Measurements from ENCODE around the gene CD8B. TPM values are rescaled to one million over a fixed set of nuclear protein-coding genes. Genes with fewer than 3 reads are reported as not detected.

Gene CD8B
- total RNA-seq, 2 donors from 2014 or later: 1.5 to 1.8 TPM

- no peak for DNase-seq
Observed at GRCh38 chr2:86822668-86823345, 38.9 kb downstream of the CD8B start.

GRCh38 chr2:86821842-86822241, 39.8 kb downstream of the CD8B start:
- no peak overlapping the region for H3K9ac ChIP-seq (ENCODE audit: low read depth in 2 of 2, low read length in 2 of 2)
- no peak overlapping the region for H3K27ac ChIP-seq
- no peaks in the 10 kb centered on the region for H3K4me1 ChIP-seq
- no peak overlapping the region for H3K4me3 ChIP-seq
- H3K27me3 ChIP-seq: no peaks in the 10 kb centered on the region
- intact Hi-C loops (cut with DNase I): no loop called here
- DNase-seq: no peak
- no peaks in the 10 kb centered on the region for H3K9me3 ChIP-seq
- TF ChIP-seq CTCF (IDR thresholded peaks at IDR 0.05): no peak
- no peaks in the 10 kb centered on the region for H3K36me3 ChIP-seq

More at GRCh38 chr2:86822668-86823345, 38.9 kb downstream of the CD8B start:
- no peak for TF ChIP-seq CTCF (IDR thresholded peaks at IDR 0.05)
- no peak overlapping the region for H3K4me3 ChIP-seq
- H3K27me3 ChIP-seq: no peaks in the 10 kb centered on the region
- H3K4me1 ChIP-seq: no peaks in the 10 kb centered on the region
- no peak overlapping the region for H3K9ac ChIP-seq (ENCODE audit: low read depth in 2 of 2, low read length in 2 of 2)
- intact Hi-C loops (cut with DNase I): no loop called here
- H3K9me3 ChIP-seq: no peaks in the 10 kb centered on the region
- no peaks in the 10 kb centered on the region for H3K36me3 ChIP-seq
- no peak overlapping the region for H3K27ac ChIP-seq

- TF ChIP-seq CTCF (IDR thresholded peaks at IDR 0.05): no peak
- no peaks in the 10 kb centered on the region for H3K4me1 ChIP-seq
- no peaks in the 10 kb centered on the region for H3K36me3 ChIP-seq
- intact Hi-C loops (cut with DNase I): no loop called here
- no peak overlapping the region for H3K4me3 ChIP-seq
- H3K27me3 ChIP-seq: no peaks in the 10 kb centered on the region
- H3K27ac ChIP-seq: no peak overlapping the region
- DNase-seq: no peak
- no peaks in the 10 kb centered on the region for H3K9me3 ChIP-seq
- H3K9ac ChIP-seq (ENCODE audit: low read depth in 2 of 2, low read length in 2 of 2): no peak overlapping the region
Observed at GRCh38 chr2:86821306-86821705, 40.4 kb downstream of the CD8B start.

GRCh38 chr2:86818957-86819356, 42.7 kb downstream of the CD8B start:
- Histone ChIP-seq H3K9me3 (no peaks in the 10 kb centered on the region), H3K4me1 (no peaks in the 10 kb centered on the region), H3K27ac (no peak overlapping the region), H3K4me3 (no peak overlapping the region), H3K9ac (ENCODE audit: low read depth in 2 of 2, low read length in 2 of 2) (no peak overlapping the region), H3K27me3 (no peaks in the 10 kb centered on the region), H3K36me3 (no peaks in the 10 kb centered on the region)
- intact Hi-C loops (cut with DNase I): no loop called here
- no peak for TF ChIP-seq CTCF (IDR thresholded peaks at IDR 0.05)
- DNase-seq: no peak

GRCh38 chr2:86818114-86818801, 43.4 kb downstream of the CD8B start:
- TF ChIP-seq CTCF (IDR thresholded peaks at IDR 0.05): no peak
- Histone ChIP-seq H3K4me1 (no peaks in the 10 kb centered on the region), H3K36me3 (no peaks in the 10 kb centered on the region), H3K9ac (ENCODE audit: low read depth in 2 of 2, low read length in 2 of 2) (no peak overlapping the region), H3K4me3 (no peak overlapping the region), H3K27ac (no peak overlapping the region), H3K9me3 (no peaks in the 10 kb centered on the region), H3K27me3 (no peaks in the 10 kb centered on the region)
- intact Hi-C loops (cut with DNase I): no loop called here
- DNase-seq: no peak
